ENCODE data around the gene RBM39.
"Not testable (repeated sequence)": the region's sequence is repeated elsewhere in the genome, so short reads cannot be mapped to it uniquely, and the experiment has no call there.

Gene RBM39

GRCh38 chr20:35726842-35727711 is 15.0 kb downstream of the RBM39 start:
- DNase-seq (ENCODE audit: low read depth) = no peak

GRCh38 chr20:35724321-35725230 is 17.5 kb downstream of the RBM39 start:
- no peak for DNase-seq (ENCODE audit: low read depth)

GRCh38 chr20:35723652-35724320 is 18.3 kb downstream of the RBM39 start:
- DNase-seq (ENCODE audit: low read depth) = not testable (repeated sequence)

- DNase-seq (ENCODE audit: low read depth) = not testable (repeated sequence)
These were observed 18.8 kb downstream of the RBM39 start for GRCh38 chr20:35723275-35723639.

GRCh38 chr20:35721621-35722020 is 20.4 kb downstream of the RBM39 start:
- DNase-seq (ENCODE audit: low read depth) = no peak

GRCh38 chr20:35721219-35721618 is 20.8 kb downstream of the RBM39 start:
- no peak for DNase-seq (ENCODE audit: low read depth)

- no peak for DNase-seq (ENCODE audit: low read depth)
These were observed 21.6 kb downstream of the RBM39 start for GRCh38 chr20:35720165-35721123.

GRCh38 chr20:35719717-35720116 is 22.3 kb downstream of the RBM39 start:
- DNase-seq (ENCODE audit: low read depth) = no peak

- DNase-seq (ENCODE audit: low read depth) = no peak
These were observed 23.0 kb downstream of the RBM39 start for GRCh38 chr20:35718972-35719635.

- DNase-seq (ENCODE audit: low read depth) = not testable (repeated sequence)
These were observed 23.7 kb downstream of the RBM39 start for GRCh38 chr20:35718321-35718720.

- DNase-seq (ENCODE audit: low read depth) = no peak
These were observed 25.7 kb downstream of the RBM39 start for GRCh38 chr20:35716330-35716729.

GRCh38 chr20:35715652-35716051 is 26.4 kb downstream of the RBM39 start:
- DNase-seq (ENCODE audit: low read depth) = no peak

GRCh38 chr20:35714127-35714526 is 27.9 kb downstream of the RBM39 start:
- no peak for DNase-seq (ENCODE audit: low read depth)

GRCh38 chr20:35713120-35713519 is 28.9 kb downstream of the RBM39 start:
- DNase-seq (ENCODE audit: low read depth) = not testable (repeated sequence)

GRCh38 chr20:35711588-35712209 is 30.4 kb downstream of the RBM39 start:
- DNase-seq (ENCODE audit: low read depth) = no peak

GRCh38 chr20:35710884-35711587 is 31.0 kb downstream of the RBM39 start:
- DNase-seq (ENCODE audit: low read depth) = no peak

GRCh38 chr20:35710039-35710438 is 32.0 kb downstream of the RBM39 start:
- no peak for DNase-seq (ENCODE audit: low read depth)

- DNase-seq (ENCODE audit: low read depth) = no peak
These were observed 32.8 kb downstream of the RBM39 start for GRCh38 chr20:35709259-35709658.

- DNase-seq (ENCODE audit: low read depth) = no peak
These were observed 33.6 kb downstream of the RBM39 start for GRCh38 chr20:35708502-35708901.

Data from stimulated activated CD8-positive, alpha-beta memory T cell treated with anti-CD3 and anti-CD28 coated beads, Interleukin-15, amount 100 ng/mL, for 24 hours (primary cell).